CD4-positive, alpha-beta T cell treated with Interleukin-17A for 4 hours (primary cell): ENCODE data around the gene TCIRG1.

Experiments
- DNase-seq: peaks from one replicate; pipeline ENCODE4 v3.0.0-alpha.2; 2020; ENCODE audit warnings: mixed read lengths

The TCIRG1 gene

DNA sequence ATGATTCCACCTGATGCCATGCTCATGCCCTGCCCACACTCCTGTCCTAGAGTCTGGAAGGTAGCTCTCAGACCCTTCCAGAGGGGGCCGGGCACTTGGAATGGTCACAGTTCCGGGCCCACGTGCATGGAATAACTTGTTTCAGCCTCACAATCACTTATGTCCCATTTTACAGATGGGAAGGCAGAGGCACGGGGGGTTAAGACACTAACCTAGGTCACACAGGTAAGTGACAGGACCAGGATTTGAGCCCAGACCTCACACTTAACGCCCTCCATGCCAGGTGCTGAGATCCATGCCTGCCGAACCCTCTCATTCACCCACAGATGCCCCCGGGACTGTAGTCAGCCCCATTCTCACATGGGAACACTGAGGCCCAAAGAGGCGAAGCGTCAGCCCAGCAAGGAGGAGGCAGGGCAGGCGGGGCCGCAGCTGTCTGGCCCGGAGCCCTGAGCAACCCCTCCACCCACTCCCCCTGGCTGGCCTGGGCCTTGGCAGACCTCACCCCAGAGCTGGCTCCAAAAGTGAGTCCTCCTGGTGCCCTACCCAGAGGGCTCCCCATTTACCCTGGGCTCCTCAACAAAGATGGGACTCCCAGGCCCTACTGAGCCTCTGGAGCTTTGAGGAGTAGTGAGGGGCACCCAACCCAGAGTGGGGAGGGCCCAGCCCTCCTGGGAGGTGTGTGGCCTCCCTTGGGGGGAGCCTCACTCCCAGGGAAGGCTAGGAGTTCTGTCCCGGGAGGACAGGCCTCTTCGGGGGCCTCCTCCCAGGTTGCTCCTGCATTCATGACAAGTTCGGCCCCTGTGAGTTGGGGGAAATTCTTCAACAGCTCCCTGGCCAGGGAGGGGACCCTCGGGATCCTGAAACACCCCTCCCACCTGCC lies 31.1 kb upstream of the TCIRG1 start:
- DNase-seq, result no peak

DNA sequence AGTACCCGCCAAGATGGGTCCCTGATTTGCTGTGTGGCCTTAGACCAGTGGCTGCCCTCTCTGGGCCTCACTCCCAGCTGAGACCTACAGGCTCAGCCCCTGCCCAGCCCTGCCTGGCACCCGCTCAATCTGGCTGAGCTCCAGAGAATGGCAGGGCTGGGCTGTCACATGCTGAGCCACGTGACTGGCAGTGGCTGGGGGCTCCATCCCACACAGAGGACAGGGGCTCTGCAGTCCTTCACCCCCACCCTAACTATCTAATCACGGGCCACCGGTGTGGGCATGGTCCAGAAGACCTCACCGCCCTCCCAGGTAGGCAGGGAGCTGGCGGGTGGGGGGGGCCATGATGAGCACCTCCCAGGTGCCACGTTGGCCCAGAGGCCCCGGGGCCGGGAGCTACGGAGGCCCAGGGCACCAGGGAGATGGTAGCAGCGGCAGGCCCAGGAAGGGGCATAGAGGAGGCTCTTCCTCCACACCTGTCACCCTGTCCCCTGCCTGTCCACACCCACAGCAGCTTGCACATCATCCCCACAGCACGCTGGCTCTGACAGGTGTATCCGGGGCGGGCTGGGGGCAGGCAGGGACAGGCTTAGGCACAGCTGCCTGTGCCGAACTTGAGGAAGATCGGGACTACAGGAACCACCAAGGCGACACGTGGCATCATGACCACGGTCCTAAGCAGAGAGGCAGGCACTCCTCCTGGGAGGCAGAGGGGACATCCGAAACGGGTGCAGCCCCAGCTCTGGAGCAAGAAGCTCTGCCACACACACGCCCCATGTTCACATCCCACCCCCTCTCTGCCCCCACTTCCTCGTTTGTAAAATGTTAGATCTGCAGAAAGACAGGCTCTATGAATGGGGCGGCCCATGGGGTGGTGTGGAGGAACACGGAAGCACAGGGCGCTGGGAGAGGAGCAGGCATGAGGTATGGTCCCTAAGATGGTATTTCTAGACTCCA lies 30.2 kb upstream of the TCIRG1 start:
- no peak for DNase-seq

DNA sequence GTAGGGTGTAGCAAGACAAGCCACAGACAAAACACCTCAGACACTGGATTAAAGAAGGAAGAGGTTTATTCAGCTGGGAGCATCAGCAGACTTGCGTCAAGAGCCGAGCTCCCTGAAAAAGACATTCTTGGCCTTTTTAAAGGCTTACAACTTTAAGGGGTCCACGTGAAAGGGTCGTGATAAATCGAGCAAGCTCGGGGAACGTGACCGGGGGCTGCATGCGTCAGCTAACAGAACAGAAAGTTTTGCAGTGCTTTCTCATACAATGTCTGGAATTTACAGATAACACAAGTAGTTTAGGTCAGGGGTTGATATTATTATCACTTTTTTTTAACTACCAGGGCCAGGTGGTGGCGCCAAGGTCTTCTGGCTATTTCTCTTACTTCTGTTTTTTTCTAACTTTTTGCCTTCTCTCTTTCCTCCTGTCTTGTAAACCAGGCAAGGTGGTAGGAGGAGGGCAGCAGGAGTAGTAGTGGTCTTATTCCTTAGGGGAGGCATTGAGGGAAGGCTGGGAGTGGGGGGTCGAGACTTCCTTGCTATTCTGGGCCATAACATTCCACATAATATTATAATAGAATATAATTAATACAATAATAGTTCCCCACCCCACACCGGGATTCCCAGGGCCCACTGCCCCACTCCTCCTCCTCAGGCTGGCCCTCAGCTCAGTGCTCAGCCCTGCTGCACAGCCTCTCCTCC lies 29.3 kb upstream of the TCIRG1 start:
- DNase-seq, result peak; percentile 16

DNA sequence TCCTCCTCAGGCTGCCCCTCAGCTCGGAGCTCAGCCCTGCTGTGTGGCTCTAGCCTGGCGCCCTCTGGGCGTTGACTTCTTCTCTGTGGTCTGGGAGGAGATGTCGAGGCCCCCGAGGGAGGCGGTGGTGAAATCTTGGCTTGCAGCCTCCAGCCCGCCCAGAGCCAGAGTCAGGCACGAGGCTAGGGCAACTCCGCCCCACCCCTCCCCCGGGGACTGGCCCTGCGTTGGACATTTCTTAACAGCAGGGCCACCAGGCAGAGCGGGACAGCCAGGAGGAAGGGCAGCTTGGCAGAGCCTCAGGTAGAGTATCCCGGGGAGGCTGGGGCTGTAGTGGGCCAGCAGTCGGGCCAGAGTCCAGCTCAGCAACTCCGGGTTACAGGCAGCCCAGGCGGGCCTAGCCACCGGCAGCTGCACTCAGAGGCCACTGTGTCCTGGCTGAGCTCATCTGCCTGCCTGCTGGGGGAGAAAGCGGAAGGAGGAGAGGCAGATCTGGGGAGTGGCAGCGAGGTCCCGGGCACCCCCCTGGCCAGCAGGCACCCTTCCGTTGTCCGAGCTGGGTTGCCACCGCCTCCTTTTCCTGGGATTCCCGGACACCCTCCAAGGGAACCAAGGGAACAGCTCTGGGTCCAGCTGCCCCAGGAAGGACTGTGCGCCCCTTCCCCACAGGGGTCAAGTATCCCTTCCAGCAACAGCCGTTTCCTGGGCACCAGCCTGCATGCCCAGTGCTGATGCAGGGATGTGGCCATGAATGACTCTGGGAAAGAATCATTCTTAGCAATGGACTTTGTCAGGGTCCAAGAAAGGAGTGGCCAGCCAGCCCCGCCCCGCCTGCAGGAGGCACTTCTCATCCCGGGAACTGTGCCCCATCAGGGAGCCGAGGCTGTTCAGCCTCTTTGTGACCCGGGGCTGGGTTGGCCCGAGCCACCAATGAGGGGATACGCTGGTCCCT lies 28.5 kb upstream of the TCIRG1 start, which contains the start of gene ALDH3B1:
ALDH3B1 (plus strand) TSS at position 238 of the 952 bp plus-strand sequence. CDS start 4,971 bp downstream, outside the sequence.
- DNase-seq, result no peak

DNA sequence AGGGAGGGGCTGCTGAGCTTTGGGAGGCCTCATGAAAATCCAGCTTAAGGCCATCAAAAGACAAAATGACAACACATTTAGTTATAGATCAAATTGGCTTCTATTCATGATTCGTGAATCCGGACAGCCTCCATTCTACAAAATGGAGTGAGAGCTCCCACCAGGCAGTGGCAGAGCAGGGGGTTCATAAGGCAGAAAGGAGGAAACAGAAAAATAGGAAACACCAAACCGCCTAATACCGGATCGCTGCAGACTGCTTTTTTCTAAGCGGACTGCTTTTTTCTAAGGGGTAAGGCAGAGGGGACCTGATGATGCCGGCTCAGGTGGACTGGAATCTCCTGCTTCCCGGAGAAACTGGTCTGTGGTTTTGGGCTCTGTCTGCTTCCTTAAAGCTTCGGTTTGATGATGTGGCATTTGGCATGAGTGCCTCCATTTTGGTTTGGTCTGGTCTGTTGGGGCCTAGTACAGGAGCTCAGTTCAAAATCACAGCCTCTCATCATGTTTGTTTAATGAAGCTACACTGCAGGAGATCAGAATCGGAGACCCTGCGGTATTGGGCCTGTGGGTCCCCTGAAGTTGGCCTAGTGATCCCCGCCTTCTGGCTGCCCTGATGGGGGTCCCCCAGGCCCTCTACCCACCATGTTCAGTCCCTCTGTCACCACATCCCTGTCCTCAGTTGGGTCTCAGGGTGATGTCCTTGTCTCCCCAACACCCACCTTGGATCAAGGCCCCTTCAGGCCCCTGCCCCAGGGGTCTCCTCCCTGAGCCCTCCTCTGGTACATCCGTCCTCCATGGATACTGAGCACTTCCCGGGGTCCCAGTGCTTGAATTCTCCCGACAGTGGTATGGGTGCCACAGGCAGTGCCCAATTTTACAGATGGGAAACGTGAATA lies 27.5 kb upstream of the TCIRG1 start:
- no peak for DNase-seq

DNA sequence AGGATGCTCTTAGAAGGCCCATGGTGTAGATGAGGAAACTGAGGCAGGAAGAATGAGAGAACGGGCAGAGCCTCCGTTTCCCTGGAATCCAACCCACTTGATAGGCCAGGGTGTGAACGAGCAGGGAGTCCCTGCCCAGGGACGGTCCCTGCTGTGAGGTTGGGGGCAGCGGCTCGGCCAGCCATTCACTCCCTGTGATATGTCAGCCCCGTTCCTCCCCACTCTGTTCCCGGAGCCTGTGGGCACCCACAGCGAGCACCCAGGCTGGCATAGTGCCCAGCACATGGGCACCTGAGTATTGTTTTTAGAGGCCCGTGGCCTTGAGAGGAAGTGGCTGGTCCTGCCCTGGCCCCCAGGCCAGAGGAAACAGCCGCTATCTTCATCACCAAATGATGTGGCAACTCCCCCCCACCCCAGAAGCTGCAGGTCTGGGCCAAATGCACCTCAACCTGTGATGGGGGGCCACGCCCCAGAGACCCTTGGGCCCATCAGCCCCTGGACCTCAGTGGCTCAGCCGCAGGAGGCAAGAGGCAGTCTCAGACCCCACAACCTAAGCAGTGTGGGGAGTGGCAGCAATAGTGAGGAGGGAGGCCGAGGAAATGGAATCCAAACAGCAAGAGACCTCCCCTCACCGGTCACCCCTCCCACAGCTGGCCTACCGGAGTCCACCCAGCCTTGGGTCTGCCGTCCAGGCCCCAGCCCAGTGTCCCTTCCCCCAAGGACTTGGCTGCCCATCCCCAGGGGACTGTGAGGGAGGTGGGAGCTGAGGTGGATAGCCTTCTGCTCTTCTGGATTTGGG lies 26.6 kb upstream of the TCIRG1 start:
- no peak for DNase-seq

DNA sequence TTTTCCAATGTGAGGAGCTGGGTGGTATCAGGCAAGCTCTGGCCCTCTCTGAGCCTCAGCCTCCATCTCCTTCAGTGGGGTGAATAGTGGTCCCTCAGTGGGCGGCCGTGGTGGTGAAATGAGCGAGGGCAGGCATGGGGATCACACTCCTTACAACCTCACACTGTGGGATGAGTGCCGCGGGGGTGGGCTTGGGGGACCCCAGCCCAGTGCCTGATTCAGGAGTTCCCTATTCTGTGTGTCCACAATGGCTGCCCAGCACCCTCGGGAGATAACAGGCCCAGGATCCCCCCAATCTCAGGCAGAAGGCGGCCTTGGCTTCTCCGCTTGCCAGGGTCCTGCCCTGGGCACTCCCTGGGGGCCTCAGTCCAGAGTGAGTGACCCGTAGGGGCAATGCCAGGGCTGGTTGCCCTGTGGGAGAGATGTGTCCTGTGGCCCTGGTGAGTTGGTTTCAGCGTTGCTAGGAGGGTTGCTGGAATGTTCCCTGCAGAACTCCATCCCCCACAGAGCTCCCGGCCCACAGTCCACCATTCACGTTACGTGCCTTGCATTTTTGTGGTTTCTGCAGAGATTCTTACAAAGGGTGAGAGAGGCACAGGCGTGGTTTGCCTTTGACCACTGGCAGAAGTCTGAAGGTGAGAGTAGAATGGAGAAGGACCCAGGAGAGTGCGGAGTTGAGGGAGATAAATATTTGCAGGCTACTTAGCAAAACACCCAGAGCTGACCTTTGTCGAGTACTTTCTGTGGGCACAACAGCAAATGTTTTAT lies 25.8 kb upstream of the TCIRG1 start:
- DNase-seq, result no peak

DNA sequence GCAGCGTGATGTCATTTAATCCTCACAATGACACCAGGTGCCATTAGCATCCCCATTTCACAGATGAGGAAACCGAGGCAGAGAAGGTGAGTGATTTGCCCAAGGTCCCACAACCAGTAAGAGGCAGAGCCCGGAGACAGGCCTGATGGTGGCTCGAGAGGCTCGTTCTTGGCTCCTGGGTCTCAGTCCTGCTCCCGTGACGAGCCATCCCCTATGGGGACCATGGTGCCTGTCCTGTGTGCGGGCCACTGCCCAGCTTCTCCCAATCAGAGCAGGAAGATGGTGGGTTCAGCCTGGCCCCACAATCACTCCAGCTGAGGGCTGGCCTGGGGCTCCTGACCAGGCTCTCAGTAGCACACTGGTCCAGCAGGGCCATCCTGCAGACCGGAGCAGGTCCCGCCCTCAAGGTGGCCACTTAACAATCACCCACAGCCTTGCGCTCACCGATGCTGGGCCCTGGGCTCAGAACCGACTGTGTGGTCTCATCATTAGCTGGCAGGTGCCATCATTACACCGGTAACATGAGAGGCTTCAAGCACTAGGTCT lies 25.1 kb upstream of the TCIRG1 start:
- no peak for DNase-seq

DNA sequence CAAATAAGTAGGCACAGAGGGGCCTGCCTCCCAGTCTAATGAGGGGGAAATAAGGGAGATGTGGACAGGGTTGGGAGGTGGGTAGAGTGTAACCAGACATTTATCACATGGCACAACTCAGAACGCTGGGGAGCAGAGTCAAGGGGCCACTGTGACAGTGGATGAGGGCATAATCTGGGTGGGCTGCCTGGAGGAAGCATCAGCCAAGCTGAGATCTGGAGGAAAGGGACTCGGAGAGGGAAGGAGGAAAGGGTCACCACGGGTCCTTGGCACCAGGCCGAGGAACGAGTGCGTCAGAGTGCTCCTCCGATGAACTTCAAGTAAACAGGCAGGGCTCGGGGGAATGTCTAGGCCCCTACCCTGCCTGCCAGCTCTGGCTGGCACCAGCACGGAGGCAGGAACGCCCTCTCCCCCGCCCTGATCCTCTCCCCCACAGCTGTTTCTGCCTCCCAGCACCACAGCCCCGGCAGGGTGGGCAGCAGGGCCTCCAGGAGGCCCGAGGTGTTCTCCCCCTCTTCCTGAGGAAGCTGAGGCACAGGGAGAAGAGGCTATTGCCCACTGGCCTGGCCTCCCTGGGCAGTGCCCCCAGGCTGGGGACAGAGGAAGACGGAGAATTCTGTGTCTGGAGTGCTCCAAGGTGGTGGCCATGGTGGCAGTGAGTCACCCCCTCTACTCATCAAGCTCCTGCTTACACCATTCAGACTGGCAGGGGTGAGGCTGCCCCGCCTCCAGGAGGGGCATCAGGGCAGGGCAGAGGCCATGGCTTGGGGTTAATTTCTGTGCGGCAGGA lies 24.5 kb upstream of the TCIRG1 start:
- no peak for DNase-seq

DNA sequence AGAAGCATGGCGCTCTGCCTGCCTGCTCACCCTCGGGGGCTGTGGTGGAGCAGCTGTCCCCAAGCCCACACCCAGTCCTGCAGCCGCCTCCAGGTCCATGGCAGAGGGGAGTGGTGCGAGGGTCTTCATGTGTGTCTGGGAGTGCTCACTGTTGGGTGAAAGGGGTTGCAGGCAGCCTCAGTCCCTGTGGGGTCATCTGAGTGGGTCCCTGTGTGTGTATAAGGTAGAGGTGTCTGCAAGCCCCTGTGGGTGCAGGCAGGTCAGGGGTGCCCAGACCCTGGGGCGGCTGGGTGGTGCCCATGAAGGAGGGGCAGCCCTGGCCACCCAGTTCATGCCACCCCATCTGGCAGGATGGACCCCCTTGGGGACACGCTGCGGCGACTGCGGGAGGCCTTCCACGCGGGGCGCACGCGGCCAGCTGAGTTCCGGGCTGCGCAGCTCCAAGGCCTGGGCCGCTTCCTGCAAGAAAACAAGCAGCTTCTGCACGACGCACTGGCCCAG lies 23.8 kb upstream of the TCIRG1 start:
- DNase-seq, result no peak

DNA sequence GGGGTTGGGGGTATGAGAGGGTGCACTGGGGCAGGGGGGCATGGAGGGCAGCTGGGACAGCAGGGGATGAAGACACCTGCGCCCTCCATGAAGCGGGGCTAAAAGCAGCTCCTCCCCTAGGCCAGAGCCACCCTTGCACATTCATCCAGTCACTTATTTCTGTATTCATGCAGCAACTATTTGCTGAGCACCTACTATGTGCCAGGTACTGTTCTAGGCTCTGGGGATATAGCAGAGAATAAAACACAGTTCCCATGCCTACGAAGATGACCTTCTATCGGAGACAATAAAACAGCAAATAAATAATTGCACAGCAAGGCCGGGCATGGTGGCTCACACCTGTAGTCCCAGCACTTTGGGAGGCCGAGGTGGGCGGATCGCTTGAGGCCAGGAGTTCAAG lies 23.4 kb upstream of the TCIRG1 start:
- no peak for DNase-seq

DNA sequence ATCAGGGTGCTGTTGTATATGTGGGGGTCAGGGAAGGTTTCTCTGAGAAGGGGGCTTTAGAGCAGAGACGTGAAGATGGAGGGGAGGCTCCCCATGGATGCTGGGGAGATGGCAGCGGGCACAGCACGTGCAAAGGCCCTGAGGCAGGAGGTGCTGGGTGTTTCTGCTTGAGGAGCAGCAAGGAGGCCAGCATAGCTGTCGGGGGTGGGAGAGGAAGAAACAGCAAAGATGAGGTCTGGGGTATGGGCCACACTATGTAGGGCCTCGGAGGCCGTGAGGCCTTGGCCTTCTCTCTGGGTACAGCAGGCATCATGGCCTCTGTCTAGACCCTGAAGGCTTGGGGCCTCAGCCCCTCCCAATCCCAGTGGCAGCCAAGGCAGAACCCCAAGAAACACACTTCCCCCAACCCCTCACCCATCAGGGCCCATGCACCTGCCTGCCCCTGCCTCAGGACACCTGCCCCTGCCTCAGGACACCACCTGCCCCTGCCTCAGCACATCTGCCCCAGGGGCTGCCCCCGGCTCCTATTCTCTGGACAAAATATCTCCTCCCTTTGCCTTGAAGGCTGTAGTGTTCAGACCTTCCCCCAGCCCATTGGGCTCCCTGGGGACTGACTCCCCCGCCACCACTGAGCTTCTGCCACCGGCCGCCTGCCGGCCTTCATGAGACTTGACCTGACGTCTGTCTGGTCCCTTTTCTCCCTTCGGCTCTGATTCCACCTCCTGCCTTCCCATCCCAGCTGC lies 22.5 kb upstream of the TCIRG1 start:
- DNase-seq, result no peak

DNA sequence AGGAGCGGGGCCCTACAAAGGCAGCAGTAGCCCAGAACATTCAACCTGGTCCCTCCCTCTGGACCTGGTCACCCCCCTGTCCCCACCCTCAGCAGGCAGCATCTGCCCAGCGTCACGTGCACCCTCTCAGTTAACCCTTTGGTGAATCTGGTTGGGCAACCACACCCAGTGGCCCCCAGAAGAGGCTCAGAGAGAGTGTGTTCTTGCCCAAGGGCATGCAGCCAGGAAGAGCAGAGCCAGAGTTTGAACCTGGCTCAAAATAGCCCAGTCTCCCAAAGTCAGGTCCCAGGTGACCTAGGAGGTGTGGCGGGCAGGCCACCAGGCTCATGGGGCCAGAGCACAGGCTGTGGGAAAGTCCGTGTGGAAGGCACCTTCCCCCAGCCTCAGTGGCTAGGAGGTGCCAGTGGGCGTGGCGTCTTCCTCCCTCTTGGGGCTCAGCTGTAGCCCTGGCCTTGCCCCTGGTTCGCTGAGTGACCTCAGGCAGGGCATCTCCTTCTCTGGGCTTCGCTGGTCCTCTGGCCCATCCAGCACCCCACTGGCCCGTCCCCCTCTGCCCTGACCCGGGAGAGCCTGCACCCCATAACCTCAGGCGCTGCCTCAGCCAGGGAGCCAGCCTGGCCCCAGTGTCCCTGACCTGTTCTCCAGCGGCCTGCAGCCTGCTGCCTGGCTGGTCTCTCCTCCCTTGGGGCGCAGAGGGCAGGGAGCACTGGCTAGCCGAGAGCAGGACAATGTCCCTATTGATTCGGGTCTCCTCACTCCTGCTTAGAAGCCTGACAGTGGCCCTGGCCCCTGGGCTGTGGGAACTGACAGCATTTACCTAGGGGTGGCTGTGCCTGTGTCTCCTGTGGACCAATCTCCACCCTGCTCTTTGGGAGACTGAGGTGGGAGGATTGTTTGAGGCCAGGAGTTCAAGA lies 21.7 kb upstream of the TCIRG1 start:
- DNase-seq, result no peak

DNA sequence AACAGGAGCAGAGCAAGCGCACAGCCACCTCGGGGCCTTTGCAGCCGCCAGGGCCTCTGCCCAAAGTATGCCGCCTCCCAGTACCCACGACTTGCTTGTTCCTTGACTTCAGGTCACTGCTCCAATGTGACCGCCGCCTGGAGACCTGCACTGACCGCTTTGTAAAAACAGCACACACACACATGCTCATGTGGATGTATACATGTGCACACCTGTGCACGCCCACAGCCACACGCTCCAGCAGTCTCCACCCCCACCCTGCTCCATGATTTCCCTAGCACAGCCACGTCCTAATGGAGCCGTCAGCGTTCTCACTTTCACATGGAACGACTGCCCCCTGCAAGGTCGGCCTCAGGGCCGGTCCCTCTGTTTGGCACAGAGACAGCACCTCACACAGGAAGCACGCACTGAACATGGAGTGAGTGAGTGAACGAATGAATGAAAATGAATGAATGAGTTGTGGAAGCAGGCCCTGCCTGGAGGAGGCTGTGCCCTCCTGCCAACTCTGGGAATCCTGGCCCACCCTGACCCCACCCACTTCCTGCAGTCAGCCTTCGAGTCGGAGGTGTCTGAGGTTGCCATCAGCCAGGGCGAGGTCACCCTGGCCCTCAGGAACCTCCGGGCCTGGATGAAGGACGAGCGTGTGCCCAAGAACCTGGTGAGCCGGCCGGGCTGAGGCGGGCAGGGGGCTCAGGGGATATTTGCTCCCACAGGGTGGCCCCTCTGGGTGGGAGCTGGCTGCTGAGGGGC lies 20.7 kb upstream of the TCIRG1 start:
- no peak for DNase-seq

DNA sequence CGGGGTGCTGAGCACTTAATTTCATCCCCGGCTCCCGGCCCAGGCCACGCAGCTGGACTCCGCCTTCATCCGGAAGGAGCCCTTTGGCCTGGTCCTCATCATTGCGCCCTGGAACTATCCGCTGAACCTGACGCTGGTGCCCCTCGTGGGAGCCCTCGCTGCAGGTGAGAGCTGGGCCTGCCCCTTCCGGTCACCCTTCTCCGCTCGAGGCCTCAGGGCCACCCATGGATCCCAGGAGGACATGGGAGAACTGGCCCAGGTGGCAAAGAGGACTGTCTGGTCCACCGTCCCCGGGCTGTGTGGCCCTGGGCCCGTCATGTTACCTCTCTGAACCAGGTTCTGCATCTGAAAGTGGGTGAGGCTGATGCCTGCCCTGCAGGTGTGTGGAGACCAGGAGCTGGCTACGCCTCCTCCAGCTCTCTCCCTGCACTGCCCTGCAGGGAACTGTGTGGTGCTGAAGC lies 20.1 kb upstream of the TCIRG1 start:
- DNase-seq, result no peak
